ENCODE results near the gene MED9.
"Not testable (repeated sequence)": the region's sequence is repeated elsewhere in the genome, so short reads cannot be mapped to it uniquely, and the experiment has no call there.

- TF ChIP-seq CTCF (IDR thresholded peaks at IDR 0.05; ENCODE audit: extremely low read depth in 1 of 2, insufficient read depth in 1 of 2, low read depth in 1 of 2, low read length in 2 of 2); MAX (IDR thresholded peaks at IDR 0.05; ENCODE audit: insufficient read depth, insufficient read length); POLR2A (IDR thresholded peaks at IDR 0.05; ENCODE audit: low read depth, low read length); FOS (IDR thresholded peaks at IDR 0.05; ENCODE audit: borderline replicate concordance, insufficient read depth, low read length); POLR2AphosphoS5 (IDR thresholded peaks at IDR 0.05; ENCODE audit: insufficient read depth, low read depth, low read length); MYC (IDR thresholded peaks at IDR 0.05; ENCODE audit: low read depth, low read length); EZH2 (IDR thresholded peaks at IDR 0.05; ENCODE audit: borderline replicate concordance, low read depth, low read length, severe bottlenecking); GATA2 (IDR thresholded peaks at IDR 0.05; ENCODE audit: insufficient read depth, insufficient read length, low read depth, low read length): not testable (repeated sequence)
These were observed 22.1 kb upstream of the MED9 start for GRCh38 chr17:17454700-17455099.

All from endothelial cell of umbilical vein (primary cell).